ENCODE results near the gene PREPL. TPM values are rescaled to one million over a fixed set of nuclear protein-coding genes. Genes with fewer than 3 reads are reported as not detected.

PREPL gene
- total and polyA plus RNA-seq, 9 of the 15 experiments (the other 6 are each of a cell fraction or from before 2014, with no cell fraction given), result 11.6 to 58.9 (median 27.2) TPM

DNA sequence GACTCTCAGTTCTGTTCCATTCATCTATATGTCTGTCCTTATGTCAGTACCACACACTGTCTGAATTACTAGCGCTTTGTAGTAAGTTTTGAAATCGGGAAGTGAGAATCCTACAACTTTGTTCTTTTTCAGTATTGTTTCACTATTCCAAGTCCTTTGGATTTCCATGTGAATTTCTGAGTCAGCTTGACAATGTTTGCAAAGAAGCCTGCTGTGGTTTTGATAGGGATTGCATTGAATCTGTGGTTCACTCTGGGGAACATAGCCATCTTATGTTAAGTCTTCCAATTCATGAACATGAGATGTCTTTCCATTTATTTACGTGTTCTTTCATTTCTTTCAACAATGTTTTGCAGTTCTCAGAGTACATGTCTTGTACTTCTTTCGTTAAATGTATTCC is 71.0 kb downstream of the PREPL start (continued):
- TF ChIP-seq REST (IDR thresholded peaks at IDR 0.05; ENCODE audit: borderline replicate concordance) (no peak), REST (CRISPR knock-in tag; IDR thresholded peaks at IDR 0.05; ENCODE audit: low read depth) (no peak), GTF2B (IDR thresholded peaks at IDR 0.05; ENCODE audit: extremely low read depth, insufficient read length) (no peak), NR2F6 (CRISPR knock-in tag; IDR thresholded peaks at IDR 0.05) (no peak), SRSF3 (IDR thresholded peaks at IDR 0.05; ENCODE audit: insufficient read depth, low read length) (no peak), TAF9B (IDR thresholded peaks at IDR 0.05; ENCODE audit: partially characterized antibody) (no peak), GTF3C2 (IDR thresholded peaks at IDR 0.05; ENCODE audit: borderline replicate concordance, extremely low read depth, insufficient read length) (no peak), ZNF146 (CRISPR knock-in tag; IDR thresholded peaks at IDR 0.05; ENCODE audit: unreplicated experiment) (no peak), MTA1 (IDR thresholded peaks at IDR 0.05; ENCODE audit: borderline replicate concordance) (no peak)
- TF ChIP-seq, protein P1, sequence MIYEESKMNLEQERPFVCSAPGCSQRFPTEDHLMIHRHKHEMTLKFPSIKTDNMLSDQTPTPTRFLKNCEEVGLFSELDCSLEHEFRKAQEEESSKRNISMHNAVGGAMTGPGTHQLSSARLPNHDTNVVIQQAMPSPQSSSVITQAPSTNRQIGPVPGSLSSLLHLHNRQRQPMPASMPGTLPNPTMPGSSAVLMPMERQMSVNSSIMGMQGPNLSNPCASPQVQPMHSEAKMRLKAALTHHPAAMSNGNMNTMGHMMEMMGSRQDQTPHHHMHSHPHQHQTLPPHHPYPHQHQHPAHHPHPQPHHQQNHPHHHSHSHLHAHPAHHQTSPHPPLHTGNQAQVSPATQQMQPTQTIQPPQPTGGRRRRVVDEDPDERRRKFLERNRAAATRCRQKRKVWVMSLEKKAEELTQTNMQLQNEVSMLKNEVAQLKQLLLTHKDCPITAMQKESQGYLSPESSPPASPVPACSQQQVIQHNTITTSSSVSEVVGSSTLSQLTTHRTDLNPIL (CRISPR knock-in tag; IDR thresholded peaks at IDR 0.05), result no peak
- TF ChIP-seq, protein P2, sequence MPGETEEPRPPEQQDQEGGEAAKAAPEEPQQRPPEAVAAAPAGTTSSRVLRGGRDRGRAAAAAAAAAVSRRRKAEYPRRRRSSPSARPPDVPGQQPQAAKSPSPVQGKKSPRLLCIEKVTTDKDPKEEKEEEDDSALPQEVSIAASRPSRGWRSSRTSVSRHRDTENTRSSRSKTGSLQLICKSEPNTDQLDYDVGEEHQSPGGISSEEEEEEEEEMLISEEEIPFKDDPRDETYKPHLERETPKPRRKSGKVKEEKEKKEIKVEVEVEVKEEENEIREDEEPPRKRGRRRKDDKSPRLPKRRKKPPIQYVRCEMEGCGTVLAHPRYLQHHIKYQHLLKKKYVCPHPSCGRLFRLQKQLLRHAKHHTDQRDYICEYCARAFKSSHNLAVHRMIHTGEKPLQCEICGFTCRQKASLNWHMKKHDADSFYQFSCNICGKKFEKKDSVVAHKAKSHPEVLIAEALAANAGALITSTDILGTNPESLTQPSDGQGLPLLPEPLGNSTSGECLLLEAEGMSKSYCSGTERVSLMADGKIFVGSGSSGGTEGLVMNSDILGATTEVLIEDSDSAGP (CRISPR knock-in tag; IDR thresholded peaks at IDR 0.05), result no peak

Measured in K562 (cell line).